GM20000 (cell line): ENCODE data around the gene WLS.

ENCODE experiments used
- DNase-seq: peaks from one replicate; pipeline ENCODE4 v3.0.0; 2012; ENCODE audit warnings: low spot score
- TF ChIP-seq, protein P1 (sequence below): IDR thresholded peaks from 2 replicates; pipeline ENCODE4 v1.5.1; 2012; ENCODE audit warnings: mild to moderate bottlenecking, control low read depth; ENCODE audit errors: extremely low read depth, missing control alignments

The WLS gene

GRCh38 chr1:68217618-68218017 lies 14.7 kb downstream of the WLS start:
- TF ChIP-seq, protein P1, sequence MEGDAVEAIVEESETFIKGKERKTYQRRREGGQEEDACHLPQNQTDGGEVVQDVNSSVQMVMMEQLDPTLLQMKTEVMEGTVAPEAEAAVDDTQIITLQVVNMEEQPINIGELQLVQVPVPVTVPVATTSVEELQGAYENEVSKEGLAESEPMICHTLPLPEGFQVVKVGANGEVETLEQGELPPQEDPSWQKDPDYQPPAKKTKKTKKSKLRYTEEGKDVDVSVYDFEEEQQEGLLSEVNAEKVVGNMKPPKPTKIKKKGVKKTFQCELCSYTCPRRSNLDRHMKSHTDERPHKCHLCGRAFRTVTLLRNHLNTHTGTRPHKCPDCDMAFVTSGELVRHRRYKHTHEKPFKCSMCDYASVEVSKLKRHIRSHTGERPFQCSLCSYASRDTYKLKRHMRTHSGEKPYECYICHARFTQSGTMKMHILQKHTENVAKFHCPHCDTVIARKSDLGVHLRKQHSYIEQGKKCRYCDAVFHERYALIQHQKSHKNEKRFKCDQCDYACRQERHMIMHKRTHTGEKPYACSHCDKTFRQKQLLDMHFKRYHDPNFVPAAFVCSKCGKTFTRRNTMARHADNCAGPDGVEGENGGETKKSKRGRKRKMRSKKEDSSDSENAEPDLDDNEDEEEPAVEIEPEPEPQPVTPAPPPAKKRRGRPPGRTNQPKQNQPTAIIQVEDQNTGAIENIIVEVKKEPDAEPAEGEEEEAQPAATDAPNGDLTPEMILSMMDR, result no peak
- DNase-seq, result no peak

DNA sequence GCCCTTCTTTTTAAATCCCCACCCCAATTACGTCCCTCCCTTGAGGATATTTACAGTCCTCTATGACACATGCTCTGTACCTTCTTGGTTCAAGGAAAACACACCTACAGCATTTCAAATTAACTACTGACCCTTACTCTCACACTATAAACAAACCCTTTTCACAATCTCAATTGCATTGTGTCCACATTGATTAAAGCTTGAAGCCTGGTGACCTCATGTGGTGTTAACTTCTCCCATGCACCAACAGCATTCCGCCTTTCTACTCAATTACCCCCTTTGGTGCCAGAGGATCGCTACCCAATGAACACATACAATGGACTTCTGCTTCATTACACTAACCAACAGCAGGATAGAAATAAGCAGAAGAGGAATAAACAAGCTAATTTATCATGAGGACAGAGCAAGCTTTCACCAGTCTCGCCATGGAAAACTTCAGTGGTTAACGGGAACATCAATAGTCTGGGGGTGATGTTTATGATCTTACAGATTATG lies 15.2 kb downstream of the WLS start:
- TF ChIP-seq, protein P1, result no peak
- no peak for DNase-seq

GRCh38 chr1:68216089-68216772 lies 16.1 kb downstream of the WLS start:
- no peak for DNase-seq
- TF ChIP-seq, protein P1, result no peak

DNA sequence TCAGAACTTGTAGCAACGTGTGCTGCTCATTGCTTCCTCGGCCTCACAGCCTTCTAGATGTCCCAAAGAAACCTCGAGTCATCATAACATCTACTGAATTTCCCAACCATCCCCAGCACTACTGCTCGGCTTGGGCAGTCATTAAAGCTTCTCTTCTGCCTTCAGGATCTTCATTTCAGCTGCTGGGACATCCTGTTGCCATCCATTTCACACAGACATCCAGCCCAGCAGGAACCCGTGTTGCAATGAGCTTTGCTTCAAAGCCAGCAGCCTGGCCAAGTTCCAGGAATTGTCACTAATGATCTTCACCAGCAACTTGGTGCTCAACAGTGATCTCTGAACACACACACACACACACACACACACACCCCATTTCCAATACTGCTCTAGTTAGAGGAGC lies 18.5 kb downstream of the WLS start:
- DNase-seq, result no peak
- TF ChIP-seq, protein P1, result no peak

- TF ChIP-seq, protein P1, result no peak
These were observed 20.5 kb downstream of the WLS start for GRCh38 chr1:68211761-68212380.

GRCh38 chr1:68210829-68211228 lies 21.5 kb downstream of the WLS start:
- TF ChIP-seq, protein P1, result no peak
- DNase-seq, result no peak

More at GRCh38 chr1:68211761-68212380, 20.5 kb downstream of the WLS start:
- no peak for DNase-seq

GRCh38 chr1:68210027-68210426 lies 22.3 kb downstream of the WLS start:
- no peak for DNase-seq
- TF ChIP-seq, protein P1, result no peak
